HG03521 (cell line): ENCODE data around the gene FRMPD2.
A peak's percentile ranks its signal among the peaks of the same experiment; 100 is the strongest.
"Not testable (repeated sequence)": the region's sequence is repeated elsewhere in the genome, so short reads cannot be mapped to it uniquely, and the experiment has no call there.

Experiments
- ATAC-seq: cut with Tn5 transposase; IDR thresholded peaks from one replicate; pipeline ENCODE4 v1.9.1; 2021; ENCODE audit warnings: mild to moderate bottlenecking, moderate library complexity; ENCODE audit not compliant: unreplicated experiment

Gene FRMPD2

DNA sequence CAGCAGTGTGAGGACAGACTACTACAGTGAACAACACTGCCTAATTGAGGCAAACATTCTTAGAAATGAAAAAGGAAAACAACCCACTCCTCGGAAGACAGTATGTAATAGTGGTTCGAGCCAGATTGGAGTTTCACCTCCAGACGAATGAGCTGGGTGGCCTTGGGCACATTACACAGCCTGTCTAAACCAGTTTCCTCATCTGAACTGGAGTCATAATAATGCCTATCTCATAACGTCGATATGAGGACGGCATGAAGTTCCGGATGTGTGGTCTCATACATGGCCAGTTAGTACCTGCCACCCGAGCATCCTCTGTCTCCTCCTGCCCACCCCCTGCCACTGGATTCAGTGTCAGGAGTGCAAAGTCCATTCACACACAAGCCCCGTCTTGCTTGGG, 15.8 kb upstream of the FRMPD2 start:
- no peak for ATAC-seq

GRCh38 chr10:48289501-48290238, 15.2 kb upstream of the FRMPD2 start:
- ATAC-seq: no peak

DNA sequence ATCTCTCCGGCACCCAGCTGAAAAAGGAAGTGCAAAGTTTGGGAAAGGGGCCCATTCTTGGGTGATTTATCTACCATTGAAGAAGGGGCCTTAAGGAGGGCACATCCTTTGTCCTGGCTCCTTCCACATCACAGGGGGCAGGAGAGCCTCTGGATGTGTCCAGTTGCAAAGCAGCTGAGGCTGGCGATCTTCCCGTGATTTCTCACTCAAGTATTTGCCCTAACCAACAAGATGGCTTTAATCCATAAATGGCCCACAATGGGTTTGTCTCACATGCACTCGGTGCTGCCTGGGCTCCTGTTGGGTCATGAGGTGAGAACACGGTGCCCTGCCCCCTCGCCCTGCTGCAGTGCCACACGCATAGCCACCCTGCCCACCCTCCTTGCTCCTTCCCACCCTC, 14.2 kb upstream of the FRMPD2 start:
- ATAC-seq: no peak

DNA sequence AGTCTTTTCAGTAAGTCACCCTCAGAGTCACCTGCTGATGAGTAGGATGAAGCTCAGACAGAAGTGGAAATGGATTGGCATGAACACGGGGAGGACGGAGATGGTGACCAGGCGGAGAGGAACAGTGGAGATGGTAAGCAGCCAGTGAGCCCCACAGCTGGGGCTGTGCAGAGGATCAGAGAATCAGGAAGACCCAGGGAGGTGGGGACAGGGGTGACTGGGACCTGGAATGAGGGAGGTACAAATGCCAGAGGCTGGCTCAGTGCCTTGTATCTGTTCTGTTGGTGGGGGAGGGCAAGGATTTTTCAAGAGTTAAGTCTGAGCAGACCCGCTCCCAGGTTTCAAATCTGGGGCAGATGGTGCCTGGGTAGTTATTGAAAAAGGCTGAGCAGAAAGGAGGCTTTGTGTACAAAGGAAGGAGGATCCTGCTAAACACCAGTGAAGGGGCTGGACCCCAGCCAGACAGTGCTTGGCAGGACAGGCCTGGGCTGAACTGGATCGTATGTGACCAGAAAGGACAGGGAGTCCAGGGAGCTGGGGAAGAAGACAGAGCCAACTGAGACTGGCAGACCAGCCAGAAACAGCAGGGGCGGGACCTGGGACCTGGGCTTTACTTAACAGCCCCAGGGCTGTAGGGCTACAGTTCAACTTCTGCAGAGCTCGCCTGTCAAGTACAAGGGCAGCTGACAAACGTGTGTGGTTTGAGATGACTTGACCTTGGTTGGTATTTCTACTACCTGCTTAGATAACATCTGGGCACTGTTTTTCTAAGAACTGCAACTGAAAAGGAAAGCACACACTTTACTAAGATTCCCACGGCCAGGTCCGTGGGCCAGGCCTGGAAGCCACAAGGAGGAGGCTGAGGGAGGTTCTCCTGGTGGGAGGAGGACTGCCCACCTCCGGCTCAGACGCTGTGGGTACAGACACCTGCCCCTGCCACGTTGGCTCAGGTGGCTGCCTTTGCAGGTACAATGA, 13.2 kb upstream of the FRMPD2 start:
- no peak for ATAC-seq

DNA sequence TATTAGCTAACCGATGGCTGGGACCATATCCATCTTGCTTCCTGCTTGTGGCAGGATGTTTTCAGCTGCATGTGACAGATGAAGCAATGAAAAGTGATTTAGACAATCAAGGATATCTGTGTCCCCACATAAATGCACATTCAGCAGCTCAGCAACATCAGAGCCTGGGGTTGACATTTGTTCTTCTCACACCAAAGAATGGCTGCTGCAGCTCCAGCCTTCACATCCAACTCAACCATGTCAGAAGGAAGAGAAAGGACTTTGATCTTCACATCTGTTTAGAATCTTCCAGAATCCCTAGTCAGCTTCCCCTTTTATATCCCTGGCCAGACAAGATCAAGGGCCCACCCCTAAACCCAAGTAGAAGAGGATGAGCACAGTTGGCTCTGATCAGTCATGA, 11.9 kb upstream of the FRMPD2 start:
- ATAC-seq: no peak

DNA sequence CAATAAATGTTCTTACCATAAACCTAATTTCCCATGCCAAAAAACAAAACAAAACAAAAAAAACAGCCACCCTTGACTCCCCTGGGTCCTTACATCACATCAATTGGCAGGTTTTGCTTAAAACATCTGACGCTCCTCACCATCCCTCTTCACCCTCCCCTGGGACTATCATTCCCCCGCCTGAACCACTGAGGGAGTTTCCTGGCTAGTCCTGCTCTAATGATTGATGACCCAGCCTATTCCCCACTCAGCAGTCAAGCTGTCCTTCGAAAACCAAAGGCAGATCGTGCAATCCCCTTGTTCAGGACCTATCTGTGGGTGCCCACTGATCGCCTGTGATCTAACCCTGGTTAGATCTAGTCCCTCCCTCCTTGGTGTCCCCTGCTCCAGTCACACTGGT, 11.2 kb upstream of the FRMPD2 start:
- no peak for ATAC-seq

- no peak for ATAC-seq
Measured at GRCh38 chr10:48284811-48285210, 10.3 kb upstream of the FRMPD2 start.

- ATAC-seq: no peak
Measured at GRCh38 chr10:48284002-48284546, 9.6 kb upstream of the FRMPD2 start.

- peak; percentile 71 for ATAC-seq
Measured at GRCh38 chr10:48282829-48283228, 8.3 kb upstream of the FRMPD2 start.

DNA sequence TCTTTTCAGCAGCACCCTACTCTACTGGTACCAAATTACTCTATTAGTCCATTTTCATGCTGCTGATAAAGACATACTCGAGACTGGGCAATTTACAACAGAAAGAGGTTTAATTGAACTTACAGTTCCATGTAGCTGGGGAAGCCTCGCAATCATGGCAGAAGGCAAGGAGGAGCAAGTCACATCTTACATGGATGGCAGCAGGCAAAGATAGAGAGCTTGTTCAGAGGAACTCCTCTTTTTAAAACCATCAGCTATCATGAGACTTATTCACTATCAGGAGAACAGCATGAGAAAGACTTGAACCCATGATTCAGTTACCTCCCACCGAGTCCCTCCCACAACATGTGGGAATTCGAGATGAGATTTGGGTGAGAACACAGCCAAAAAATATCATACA, 7.2 kb upstream of the FRMPD2 start:
- ATAC-seq: not testable (repeated sequence)

- peak; percentile 71 for ATAC-seq
Measured at GRCh38 chr10:48279081-48279751, 4.7 kb upstream of the FRMPD2 start.

GRCh38 chr10:48277093-48277492, 2.6 kb upstream of the FRMPD2 start:
- ATAC-seq: no peak

DNA sequence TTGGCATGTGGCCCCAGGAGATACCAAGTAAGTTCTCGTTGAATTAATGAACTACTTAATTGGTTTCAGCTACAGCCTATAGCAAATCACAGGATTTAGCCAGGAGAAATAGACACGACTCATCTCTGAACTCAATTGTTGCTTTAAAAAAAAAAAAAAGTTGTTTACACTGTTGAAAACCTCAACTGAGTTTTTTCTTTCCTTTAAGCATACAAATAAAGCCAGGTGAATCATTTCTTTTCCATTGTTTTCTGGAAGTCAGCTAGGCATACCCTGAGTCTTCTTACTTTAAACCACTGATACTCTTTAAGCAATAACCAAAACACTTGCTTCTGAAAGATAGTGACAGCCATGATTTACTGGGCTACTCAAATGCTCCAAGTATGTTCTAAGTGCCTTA, 755 bp downstream of the FRMPD2 start:
- ATAC-seq: no peak

GRCh38 chr10:48272682-48273081, 1.8 kb downstream of the FRMPD2 start:
- ATAC-seq: no peak

DNA sequence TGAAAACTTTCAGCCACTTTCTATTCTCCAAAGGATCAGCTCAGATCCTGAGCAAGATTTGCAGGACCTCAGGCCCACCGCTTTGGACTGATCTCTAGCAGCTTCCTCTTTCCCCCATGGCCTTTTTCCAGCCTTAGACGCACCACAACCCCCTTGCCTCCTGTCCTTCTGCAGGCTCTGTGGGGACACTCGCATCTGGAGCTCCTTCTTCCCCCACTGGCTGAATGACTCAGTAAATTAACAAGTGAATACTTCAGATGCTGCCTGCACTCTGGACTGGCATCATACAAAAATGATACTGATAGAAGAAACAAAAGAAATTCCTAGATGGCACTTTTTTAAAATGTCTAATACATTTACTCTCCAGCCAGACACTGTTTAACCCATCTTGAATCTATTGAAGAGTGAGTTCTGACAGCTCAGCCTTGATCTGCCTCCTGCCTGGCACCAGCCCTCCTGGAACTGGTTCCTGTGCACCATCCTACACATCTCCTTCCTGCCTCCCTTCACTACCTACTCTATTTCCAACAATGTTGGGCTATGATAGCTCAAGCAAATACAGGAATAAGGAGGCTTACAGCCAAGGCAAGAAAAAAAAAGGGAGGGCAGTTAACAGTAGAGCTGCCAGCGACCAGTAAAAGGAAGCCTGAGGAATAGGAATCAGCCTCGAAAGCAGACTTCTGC, 3.3 kb downstream of the FRMPD2 start:
- ATAC-seq: no peak

GRCh38 chr10:48266528-48266927, 8.0 kb downstream of the FRMPD2 start:
- ATAC-seq: no peak

DNA sequence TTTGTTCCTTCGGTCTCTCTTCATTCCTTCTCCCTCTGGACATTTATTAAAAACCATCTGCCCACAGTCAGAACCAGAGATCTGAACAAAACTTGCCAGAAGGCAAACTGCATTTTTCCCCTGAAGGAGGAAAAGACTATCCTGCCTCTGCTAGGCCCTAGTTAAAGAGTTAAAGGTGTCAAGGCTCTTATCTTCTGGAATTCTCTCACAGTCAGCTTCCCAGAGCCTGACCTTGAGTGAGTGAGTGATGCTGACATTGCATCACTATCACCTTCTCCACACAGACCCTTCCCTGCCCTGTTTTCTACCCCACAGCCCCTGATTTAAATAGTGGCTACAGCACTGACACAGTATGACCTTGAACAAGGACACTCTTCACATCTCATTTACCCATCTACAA, 16.4 kb downstream of the FRMPD2 start:
- ATAC-seq: no peak

DNA sequence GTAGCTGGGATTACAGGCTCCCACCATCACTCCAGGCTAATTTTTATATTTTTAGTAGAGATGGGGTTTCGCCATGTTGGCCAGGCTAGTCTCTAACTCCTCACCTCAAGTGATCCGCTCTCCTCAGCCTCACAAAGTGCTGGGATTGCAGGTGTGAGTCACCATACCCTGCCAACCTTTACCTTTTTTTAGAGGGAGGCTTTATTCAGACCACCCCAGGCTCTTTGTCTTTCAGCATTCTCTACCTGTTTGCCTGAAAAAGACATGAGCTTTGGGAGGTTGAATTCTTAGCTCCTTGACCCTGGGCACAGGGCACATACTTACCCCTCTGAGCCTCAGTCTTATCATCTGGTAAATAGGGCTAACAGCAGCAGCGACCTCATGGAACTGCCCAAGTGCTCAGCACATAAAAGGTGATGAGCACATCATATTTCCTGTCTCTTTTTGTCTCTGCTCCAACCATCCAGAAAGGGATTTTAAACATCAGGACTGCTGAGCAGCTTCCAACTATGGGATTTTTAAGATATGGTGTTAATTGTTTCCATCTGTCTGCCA, 17.0 kb downstream of the FRMPD2 start:
- ATAC-seq: no peak

DNA sequence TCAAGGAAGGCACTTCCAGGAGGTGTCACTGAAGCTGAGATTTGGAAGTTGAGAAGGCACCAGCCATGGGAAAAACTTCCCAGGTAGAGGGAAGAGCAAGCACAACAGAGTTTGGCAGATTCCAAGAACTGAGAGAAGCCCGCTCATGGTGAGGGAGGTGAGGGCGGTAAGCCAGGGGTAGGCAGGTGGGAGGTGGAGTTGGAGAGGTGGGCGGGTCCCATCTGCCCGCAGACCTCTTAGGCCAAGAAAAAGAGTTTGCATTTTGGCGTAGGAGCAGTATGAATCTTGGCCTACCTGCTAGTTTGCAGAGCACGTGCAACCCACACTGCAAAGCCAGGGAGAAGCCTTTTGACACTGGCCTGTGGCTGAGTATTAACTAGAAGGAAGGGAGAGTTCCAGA, 18.8 kb downstream of the FRMPD2 start:
- no peak for ATAC-seq

DNA sequence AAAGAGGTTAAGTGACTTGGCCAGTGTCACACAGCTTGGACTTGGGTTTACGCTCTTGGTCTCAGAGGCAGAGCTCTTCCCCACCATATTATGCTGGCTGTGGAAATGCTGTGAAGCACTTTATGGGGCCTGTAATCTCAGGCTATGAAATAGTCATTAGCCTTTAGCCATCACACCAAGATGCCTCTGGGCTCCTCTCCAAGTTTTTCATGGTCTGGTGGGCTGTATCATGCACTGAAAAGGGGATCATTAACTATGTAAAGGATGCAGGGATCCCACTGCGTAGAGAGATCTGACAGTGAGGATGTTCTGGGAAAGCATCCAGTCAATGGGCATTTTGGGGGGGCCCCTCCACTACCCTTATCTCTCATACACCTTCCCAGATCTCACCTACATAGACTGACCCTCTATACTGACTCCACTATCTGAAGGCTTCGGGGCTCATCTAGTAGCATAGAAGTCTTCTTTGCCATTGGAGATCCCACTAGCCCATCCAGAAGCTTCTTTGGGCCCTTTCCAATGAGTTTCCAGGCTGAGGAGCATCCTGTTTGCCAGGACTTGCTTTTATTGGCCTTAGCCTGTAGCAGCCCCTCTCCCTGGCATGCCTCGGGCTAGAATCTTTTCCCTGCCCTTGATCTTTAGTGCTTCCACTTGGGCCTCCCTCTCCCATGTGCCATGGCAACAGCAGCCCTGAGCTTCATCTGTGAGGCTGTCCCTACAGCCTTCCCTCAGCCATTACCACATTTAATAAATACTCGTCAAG, 19.6 kb downstream of the FRMPD2 start:
- no peak for ATAC-seq
